ENCODE results near the gene NOS1AP. TPM values are rescaled to one million over a fixed set of nuclear protein-coding genes. Genes with fewer than 3 reads are reported as not detected.
A peak's percentile ranks its signal among the peaks of the same experiment; 100 is the strongest.

NOS1AP gene
- total RNA-seq, 2 donors from 2014 or later = 3.1 to 4.0 TPM

DNA sequence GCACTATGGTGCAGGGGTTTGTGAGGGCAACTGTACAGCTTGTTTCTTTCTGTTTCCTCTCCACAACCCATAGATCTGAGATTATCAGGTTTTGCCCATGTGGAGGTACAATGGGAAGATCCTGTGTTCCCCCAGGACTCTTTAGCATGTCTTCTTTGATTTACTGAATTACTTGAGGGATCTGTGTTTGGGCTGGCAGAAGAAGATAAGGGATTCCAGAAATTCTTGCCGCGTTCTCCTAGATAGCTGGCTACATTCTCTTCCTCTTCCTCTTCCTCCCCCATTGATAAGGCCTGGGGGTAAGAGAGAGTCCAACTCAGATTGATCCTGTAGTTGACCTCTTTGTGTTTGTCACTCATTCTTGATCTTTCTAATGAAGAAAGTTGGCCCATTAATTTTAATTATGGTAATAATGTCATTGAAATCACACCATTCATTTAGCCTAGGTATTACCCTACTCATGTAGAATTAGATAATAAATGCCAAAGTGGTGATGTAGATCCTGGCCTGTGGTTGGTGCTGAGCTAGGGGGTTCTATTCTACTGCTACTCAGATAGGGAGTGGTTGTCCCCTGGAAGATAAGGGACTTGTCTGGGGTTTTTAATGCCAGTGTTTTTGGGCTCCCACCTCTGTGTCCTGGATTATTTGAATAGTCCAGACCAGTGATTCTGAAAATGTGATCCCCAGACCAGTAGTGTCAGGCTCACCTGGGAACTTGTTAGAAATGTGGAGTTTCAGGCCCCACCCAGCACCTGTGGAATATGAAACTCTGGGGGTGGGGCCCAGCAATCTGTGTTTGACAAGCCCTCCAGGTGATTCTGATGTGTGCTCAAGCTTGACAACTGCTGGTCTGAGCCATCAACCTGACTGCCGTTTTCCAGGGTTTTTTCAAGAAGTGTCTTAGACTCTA lies 122.2 kb downstream of the NOS1AP start:
- no peaks in the 10 kb centered on the region for H3K27me3 ChIP-seq
- peaks cover 64% of the 10 kb centered on the region for H3K4me1 ChIP-seq
- no peak overlapping the region for H3K4me3 ChIP-seq
- intact Hi-C loops (cut with DNase I) = no loop called here
- DNase-seq (peak in 2 of 4 donors; percentile 36 to 62), ATAC-seq (no peak)
- H3K36me3 ChIP-seq (replicated peaks in 1 of 2; ENCODE audit: insufficient read depth in 1 of 2, low read depth in 2 of 2) = no peaks in the 10 kb centered on the region
- 34 to 45% methylated on average over 3 of the region's 3 CpGs for WGBS, 2 donors
- H3K27ac ChIP-seq = peak overlapping the region in 3 of 4 donors; percentile 33 to 55 (median 47)
- no peaks in the 10 kb centered on the region for H3K9me3 ChIP-seq
- no peak for TF ChIP-seq POLR2A (IDR thresholded peaks at IDR 0.05)
- TF ChIP-seq, protein P1, sequence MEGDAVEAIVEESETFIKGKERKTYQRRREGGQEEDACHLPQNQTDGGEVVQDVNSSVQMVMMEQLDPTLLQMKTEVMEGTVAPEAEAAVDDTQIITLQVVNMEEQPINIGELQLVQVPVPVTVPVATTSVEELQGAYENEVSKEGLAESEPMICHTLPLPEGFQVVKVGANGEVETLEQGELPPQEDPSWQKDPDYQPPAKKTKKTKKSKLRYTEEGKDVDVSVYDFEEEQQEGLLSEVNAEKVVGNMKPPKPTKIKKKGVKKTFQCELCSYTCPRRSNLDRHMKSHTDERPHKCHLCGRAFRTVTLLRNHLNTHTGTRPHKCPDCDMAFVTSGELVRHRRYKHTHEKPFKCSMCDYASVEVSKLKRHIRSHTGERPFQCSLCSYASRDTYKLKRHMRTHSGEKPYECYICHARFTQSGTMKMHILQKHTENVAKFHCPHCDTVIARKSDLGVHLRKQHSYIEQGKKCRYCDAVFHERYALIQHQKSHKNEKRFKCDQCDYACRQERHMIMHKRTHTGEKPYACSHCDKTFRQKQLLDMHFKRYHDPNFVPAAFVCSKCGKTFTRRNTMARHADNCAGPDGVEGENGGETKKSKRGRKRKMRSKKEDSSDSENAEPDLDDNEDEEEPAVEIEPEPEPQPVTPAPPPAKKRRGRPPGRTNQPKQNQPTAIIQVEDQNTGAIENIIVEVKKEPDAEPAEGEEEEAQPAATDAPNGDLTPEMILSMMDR (IDR thresholded peaks at IDR 0.05) = no peak

DNA sequence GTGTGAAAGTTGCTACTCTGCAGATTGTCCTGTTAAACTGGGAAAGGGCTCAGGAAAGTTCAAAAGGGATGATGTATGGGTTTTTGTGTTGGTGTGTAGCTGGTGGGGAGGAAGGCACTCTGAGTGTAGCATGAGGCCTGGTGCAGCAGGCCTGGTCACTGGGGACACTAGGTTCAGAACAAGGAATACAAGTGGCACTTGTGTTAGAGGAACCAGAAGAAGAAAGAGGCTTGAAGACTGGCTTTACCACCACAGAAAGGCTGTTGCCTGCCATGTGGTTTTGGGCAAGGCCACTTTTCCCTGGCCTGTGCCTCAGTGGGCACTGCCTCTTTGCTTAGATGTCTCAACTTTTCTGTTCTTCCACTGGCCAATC lies 122.8 kb downstream of the NOS1AP start:
- ATAC-seq = no peak
- Histone ChIP-seq H3K4me1 (peaks cover 70% of the 10 kb centered on the region), H3K36me3 (replicated peaks in 1 of 2; ENCODE audit: insufficient read depth in 1 of 2, low read depth in 2 of 2) (no peaks in the 10 kb centered on the region), H3K27me3 (no peaks in the 10 kb centered on the region), H3K27ac (peak overlapping the region in 3 of 4 donors; percentile 33 to 55 (median 47)), H3K9me3 (no peaks in the 10 kb centered on the region), H3K4me3 (no peak overlapping the region)
- no peak for DNase-seq
- TF ChIP-seq POLR2A (IDR thresholded peaks at IDR 0.05) = no peak
- TF ChIP-seq, protein P1 (IDR thresholded peaks at IDR 0.05) = no peak
- intact Hi-C loops (cut with DNase I) = no loop called here

DNA sequence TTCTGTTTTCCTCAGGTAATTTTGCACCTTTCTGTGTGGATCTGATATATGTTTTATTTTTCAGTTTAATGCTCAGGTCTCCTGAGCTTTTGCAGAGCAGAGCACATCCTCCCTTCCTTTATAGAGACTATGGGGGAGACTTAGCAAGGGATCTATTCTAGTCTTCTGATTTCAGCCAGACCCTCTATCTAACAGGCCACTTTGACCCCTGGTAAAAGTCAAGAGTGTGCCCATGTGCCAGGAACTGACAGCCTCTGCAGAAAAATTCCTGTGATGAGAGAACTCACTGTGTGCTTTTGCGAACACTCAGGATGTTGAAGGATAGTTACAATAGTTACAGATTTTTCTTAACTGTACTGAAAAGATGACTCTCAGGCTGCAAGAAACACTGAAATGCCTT lies 123.3 kb downstream of the NOS1AP start:
- H3K36me3 ChIP-seq (replicated peaks in 1 of 2; ENCODE audit: insufficient read depth in 1 of 2, low read depth in 2 of 2) = no peaks in the 10 kb centered on the region
- TF ChIP-seq, protein P1 (IDR thresholded peaks at IDR 0.05) = no peak
- TF ChIP-seq POLR2A (IDR thresholded peaks at IDR 0.05) = no peak
- peaks cover 74% of the 10 kb centered on the region for H3K4me1 ChIP-seq
- ATAC-seq (no peak), DNase-seq (no peak)
- intact Hi-C loops (cut with DNase I) = no loop called here
- no peaks in the 10 kb centered on the region for H3K9me3 ChIP-seq
- no peaks in the 10 kb centered on the region for H3K27me3 ChIP-seq
- H3K4me3 ChIP-seq = no peak overlapping the region
- WGBS, 2 donors = 48 to 67% methylated on average over 1 of the region's 1 CpG
- H3K27ac ChIP-seq = peak overlapping the region in 3 of 4 donors; percentile 48 to 55 (median 51)

DNA sequence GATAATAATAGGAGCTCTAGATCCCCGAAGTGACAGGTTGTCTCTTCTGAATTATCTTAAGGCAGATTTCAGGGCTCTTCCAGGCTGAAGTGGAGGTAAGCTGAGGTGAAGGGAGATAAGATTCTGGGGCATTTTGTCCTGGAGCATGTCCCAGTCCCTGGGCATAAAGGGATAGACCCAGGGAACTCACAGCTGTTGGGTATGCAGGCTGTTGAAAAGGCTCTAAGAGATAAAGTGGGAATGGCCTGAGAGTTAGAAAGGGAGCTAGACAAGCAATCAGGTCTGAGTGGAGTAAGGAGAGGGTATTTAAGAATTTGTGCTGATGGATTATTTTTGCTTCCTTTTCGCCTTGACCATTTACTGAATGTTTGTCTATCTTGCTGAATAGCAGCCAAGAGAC lies 123.7 kb downstream of the NOS1AP start:
- H3K9me3 ChIP-seq = no peaks in the 10 kb centered on the region
- peaks cover 74% of the 10 kb centered on the region for H3K4me1 ChIP-seq
- H3K4me3 ChIP-seq = no peak overlapping the region
- WGBS, 2 donors = 35 to 39% methylated on average over 2 of the region's 2 CpGs
- intact Hi-C loops (cut with DNase I) = no loop called here
- H3K36me3 ChIP-seq (replicated peaks in 1 of 2; ENCODE audit: insufficient read depth in 1 of 2, low read depth in 2 of 2) = no peaks in the 10 kb centered on the region
- no peaks in the 10 kb centered on the region for H3K27me3 ChIP-seq
- peak overlapping the region in 3 of 4 donors; percentile 48 to 51 (median 51) for H3K27ac ChIP-seq
- ATAC-seq = peak; percentile 81
- peak in 1 of 3 donors; percentile 9 for TF ChIP-seq POLR2A (IDR thresholded peaks at IDR 0.05)
- TF ChIP-seq, protein P1 (IDR thresholded peaks at IDR 0.05) = no peak
- DNase-seq = peak; percentile 34 to 68 (median 54)

All from body of pancreas (tissue), 4 donors.